Left lung (tissue), 10 donors: ENCODE data around the gene CNNM3. TPM values are rescaled to one million over a fixed set of nuclear protein-coding genes. Genes with fewer than 3 reads are reported as not detected.

ENCODE experiments used
- ATAC-seq: fragments of 200-7000 bp; cut with Tn5 transposase; one replicate; pipeline ENCODE4 v1.9.1; 2020; ENCODE audit warnings: moderate library complexity
- DNase-seq, 4 donors: peaks; one replicate each; pipeline ENCODE4 v3.0.0-alpha.2; 2013 to 2020
- H3K27ac ChIP-seq, 2 donors: fragments of 200-600 bp; sonication (generic) in 1 of 2; one replicate each; pipeline versions ENCODE4 v1.5.0 to v1.8.0; 2020 to 2021
- H3K27me3 ChIP-seq, 2 donors: fragments of 200-600 bp; sonication (generic) in 1 of 2; one replicate each; pipeline versions ENCODE4 v1.5.0 to v1.8.0; 2020 to 2021
- H3K36me3 ChIP-seq, 2 donors: fragments of 200-600 bp; sonication (generic) in 1 of 2; one replicate each; pipeline versions ENCODE4 v1.5.0 to v1.8.0; 2020 to 2021
- H3K4me1 ChIP-seq, 2 donors: fragments of 200-600 bp; one replicate each; pipeline ENCODE4 v1.8.0; 2021
- H3K4me3 ChIP-seq, 2 donors: fragments of 200-600 bp; sonication (generic) in 1 of 2; one replicate each; pipeline versions ENCODE4 v1.5.0 to v1.8.0; 2020 to 2021; ENCODE audit warnings: mild to moderate bottlenecking in 1 of 2
- H3K9me3 ChIP-seq, 2 donors: fragments of 200-600 bp; sonication (generic) in 1 of 2; one replicate each; pipeline versions ENCODE4 v1.5.0 to v1.8.0; 2020 to 2021
- CTCF ChIP-seq, 2 donors: fragments of 200-600 bp; sonication (generic) in 1 of 2; IDR thresholded peaks; one replicate each; pipeline versions ENCODE4 v1.5.0 to v1.8.0; 2021; ENCODE audit warnings: antibody characterized with exemption in 2 of 2
- intact Hi-C, 2 donors: fragments of 100-400 bp; cut with DNase I; formaldehyde crosslinking; loops; one replicate each; pipeline versions ENCODE4 v1.11.2 to v1.14.2; 2022
- polyA plus RNA-seq, 6 donors: library from polyadenylated mRNA; unstranded; fragments of 120-200 nt; gene quantifications; one replicate each; pipeline ENCODE4 v1.2.1, GENCODE V29; 2013; ENCODE audit not compliant: insufficient read length in 6 of 6
- total RNA-seq, 2 donors: library from RNA; stranded (reverse); fragmentation: NEBNext Ultra II Directional; extraction: Animal tissue kit (Norgen Biotek cat#: 25700); gene quantifications; one replicate each; pipeline ENCODE4 v1.2.1, GENCODE V29; 2021
- donor health status: DM: no; HTN: yes; CAD: no.
- donor health status: DM: no; HTN: no; CAD: no.

CNNM3 gene
- total and polyA plus RNA-seq, 8 donors, result 24.8 to 37.9 (median 32.2) TPM

GRCh38 chr2:96775160-96775559 is 40.9 kb upstream of the CNNM3 start:
- no peak for DNase-seq
- intact Hi-C loops, result no loop called here
- no peaks in the 10 kb centered on the region for H3K9me3 ChIP-seq
- TF ChIP-seq CTCF (IDR thresholded peaks at IDR 0.05), result no peak
- H3K27ac ChIP-seq, result no peak overlapping the region
- H3K27me3 ChIP-seq, result no peaks in the 10 kb centered on the region
- no peak overlapping the region for H3K4me3 ChIP-seq
- no peak for ATAC-seq
- H3K4me1 ChIP-seq, result peaks cover 0 to 20% of the 10 kb centered on the region in 2 donors
- H3K36me3 ChIP-seq, result peaks cover 0 to 7% of the 10 kb centered on the region in 2 donors

GRCh38 chr2:96783388-96783787 is 32.7 kb upstream of the CNNM3 start:
- ATAC-seq (no peak), DNase-seq (no peak)
- intact Hi-C loops, result no loop called here
- no peak for TF ChIP-seq CTCF (IDR thresholded peaks at IDR 0.05)
- Histone ChIP-seq H3K4me1 (peaks cover 5 to 15% of the 10 kb centered on the region in 2 donors), H3K27ac (no peak overlapping the region), H3K9me3 (no peaks in the 10 kb centered on the region), H3K4me3 (no peak overlapping the region), H3K27me3 (no peaks in the 10 kb centered on the region), H3K36me3 (no peaks in the 10 kb centered on the region)

GRCh38 chr2:96787411-96787810 is 28.7 kb upstream of the CNNM3 start:
- no peak for TF ChIP-seq CTCF (IDR thresholded peaks at IDR 0.05)
- DNase-seq (peak in 1 of 4 donors; percentile 9), ATAC-seq (no peak)
- H3K9me3 ChIP-seq, result no peaks in the 10 kb centered on the region
- peak overlapping the region; percentile 39 to 48 for H3K27ac ChIP-seq
- H3K4me3 ChIP-seq, result no peak overlapping the region
- H3K36me3 ChIP-seq, result no peaks in the 10 kb centered on the region
- intact Hi-C loops, result no loop called here
- peaks cover 8 to 20% of the 10 kb centered on the region in 2 donors for H3K4me1 ChIP-seq
- H3K27me3 ChIP-seq, result no peaks in the 10 kb centered on the region

- no peak overlapping the region for H3K4me3 ChIP-seq
- peak overlapping the region in 1 of 2 donors; percentile 48 for H3K27ac ChIP-seq
- H3K27me3 ChIP-seq, result no peaks in the 10 kb centered on the region
- peak; percentile 78 for ATAC-seq
- H3K9me3 ChIP-seq, result no peaks in the 10 kb centered on the region
- no peak for TF ChIP-seq CTCF (IDR thresholded peaks at IDR 0.05)
- intact Hi-C loops, result no loop called here
- no peaks in the 10 kb centered on the region for H3K36me3 ChIP-seq
- peaks cover 8 to 20% of the 10 kb centered on the region in 2 donors for H3K4me1 ChIP-seq
- peak in 1 of 4 donors; percentile 50 for DNase-seq
These were observed 27.4 kb upstream of the CNNM3 start for GRCh38 chr2:96788442-96789244.

- H3K4me1 ChIP-seq, result peaks cover 8 to 20% of the 10 kb centered on the region in 2 donors
- no peaks in the 10 kb centered on the region for H3K9me3 ChIP-seq
- H3K36me3 ChIP-seq, result no peaks in the 10 kb centered on the region
- H3K27ac ChIP-seq, result no peak overlapping the region
- no peak for TF ChIP-seq CTCF (IDR thresholded peaks at IDR 0.05)
- no peaks in the 10 kb centered on the region for H3K27me3 ChIP-seq
- ATAC-seq, result no peak
- H3K4me3 ChIP-seq, result no peak overlapping the region
- intact Hi-C loops, result no loop called here
- DNase-seq, result no peak
These were observed 26.8 kb upstream of the CNNM3 start for GRCh38 chr2:96789245-96789617.
